HG03064 (cell line): ENCODE results near the gene AR.

Experiments
- ATAC-seq: cut with Tn5 transposase; IDR thresholded peaks from one replicate; pipeline ENCODE4 v1.9.1; 2021; ENCODE audit warnings: low read depth; ENCODE audit not compliant: unreplicated experiment

AR gene

GRCh38 chrX:67721321-67721720 is 177.5 kb downstream of the AR start:
- no peak for ATAC-seq

- ATAC-seq: no peak
Measured at GRCh38 chrX:67723580-67724351, 179.9 kb downstream of the AR start.

GRCh38 chrX:67724359-67725110 is 180.7 kb downstream of the AR start:
- ATAC-seq: no peak

GRCh38 chrX:67725471-67725870 is 181.7 kb downstream of the AR start:
- no peak for ATAC-seq

GRCh38 chrX:67726018-67726417 is 182.2 kb downstream of the AR start:
- no peak for ATAC-seq

GRCh38 chrX:67727576-67727975 is 183.8 kb downstream of the AR start:
- ATAC-seq: no peak

- no peak for ATAC-seq
Measured at GRCh38 chrX:67730296-67730695, 186.5 kb downstream of the AR start.

GRCh38 chrX:67731061-67731460 is 187.2 kb downstream of the AR start:
- ATAC-seq: no peak

- no peak for ATAC-seq
Measured at GRCh38 chrX:67732864-67733263, 189.0 kb downstream of the AR start.

GRCh38 chrX:67734111-67734753 is 190.4 kb downstream of the AR start:
- no peak for ATAC-seq

- ATAC-seq: no peak
Measured at GRCh38 chrX:67749536-67749935, 205.7 kb downstream of the AR start.

- ATAC-seq: no peak
Measured at GRCh38 chrX:67750694-67751093, 206.9 kb downstream of the AR start.

GRCh38 chrX:67759018-67759417 is 215.2 kb downstream of the AR start:
- no peak for ATAC-seq

GRCh38 chrX:67777148-67777547 is 233.3 kb downstream of the AR start:
- no peak for ATAC-seq

- ATAC-seq: no peak
Measured at GRCh38 chrX:67779099-67779498, 235.3 kb downstream of the AR start.
